GM19467 (cell line): ENCODE data around the gene RFLNA.

Experiments
- ATAC-seq: cut with Tn5 transposase; IDR thresholded peaks from one replicate; pipeline ENCODE4 v1.9.1; 2021; ENCODE audit warnings: mild to moderate bottlenecking, moderate library complexity; ENCODE audit not compliant: unreplicated experiment

RFLNA gene

GRCh38 chr12:124335426-124336183 is 40.7 kb downstream of the RFLNA start:
- ATAC-seq = no peak

DNA sequence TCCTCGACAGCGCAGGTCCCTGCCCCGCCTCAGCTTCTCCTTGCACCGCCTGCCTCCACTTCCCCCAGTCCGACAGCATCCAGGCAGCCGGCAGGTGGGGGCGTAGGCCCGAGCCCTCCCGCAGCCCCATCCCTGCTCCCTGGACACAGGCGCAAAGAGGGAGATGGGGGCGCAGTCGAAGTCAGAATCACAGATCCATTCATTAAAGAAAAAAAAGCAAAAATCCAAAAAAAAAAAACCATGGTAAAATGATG is 41.2 kb downstream of the RFLNA start:
- ATAC-seq = no peak

GRCh38 chr12:124336742-124337520 is 42.0 kb downstream of the RFLNA start:
- ATAC-seq = no peak

DNA sequence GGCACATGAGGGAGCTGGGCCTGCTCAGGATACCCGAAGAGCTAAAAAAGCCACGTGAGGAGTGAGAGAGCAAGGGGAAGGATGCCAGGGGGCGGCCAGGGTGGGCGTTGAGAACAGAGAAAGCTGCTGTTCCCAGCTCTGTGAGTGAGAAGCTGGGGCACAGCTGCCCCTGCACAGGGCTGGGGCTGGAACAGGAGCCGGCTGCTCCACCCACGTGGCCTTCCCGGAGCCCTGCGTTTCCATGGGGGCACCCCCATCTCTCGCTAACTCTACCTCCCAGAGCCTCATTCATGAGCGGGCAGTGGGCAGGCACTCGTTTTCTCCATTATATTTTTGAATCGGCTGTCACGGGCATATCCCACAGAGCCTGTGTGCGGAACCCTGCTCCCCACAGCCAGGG is 42.7 kb downstream of the RFLNA start:
- no peak for ATAC-seq

DNA sequence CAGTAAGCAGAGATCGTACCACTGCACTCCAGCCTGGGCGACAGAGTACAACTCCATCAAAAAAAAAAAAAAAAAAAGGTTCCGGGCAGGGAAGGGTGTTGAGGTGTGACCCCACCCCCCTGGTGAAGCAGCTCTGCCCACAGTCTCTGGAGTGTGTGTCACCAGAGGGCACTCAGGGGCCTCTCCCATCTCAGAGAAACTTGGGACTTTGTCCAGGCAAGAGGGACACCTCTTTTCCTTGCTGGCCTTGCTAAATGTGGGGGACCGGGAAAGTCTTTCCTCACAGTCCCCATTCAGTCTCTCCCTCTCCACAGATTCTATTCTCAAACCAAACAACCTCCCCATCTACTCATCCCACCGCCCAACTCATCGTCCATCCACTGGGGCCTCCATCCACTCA is 43.6 kb downstream of the RFLNA start:
- no peak for ATAC-seq

GRCh38 chr12:124338876-124339603 is 44.1 kb downstream of the RFLNA start:
- ATAC-seq = no peak

GRCh38 chr12:124340080-124340900 is 45.4 kb downstream of the RFLNA start:
- no peak for ATAC-seq

DNA sequence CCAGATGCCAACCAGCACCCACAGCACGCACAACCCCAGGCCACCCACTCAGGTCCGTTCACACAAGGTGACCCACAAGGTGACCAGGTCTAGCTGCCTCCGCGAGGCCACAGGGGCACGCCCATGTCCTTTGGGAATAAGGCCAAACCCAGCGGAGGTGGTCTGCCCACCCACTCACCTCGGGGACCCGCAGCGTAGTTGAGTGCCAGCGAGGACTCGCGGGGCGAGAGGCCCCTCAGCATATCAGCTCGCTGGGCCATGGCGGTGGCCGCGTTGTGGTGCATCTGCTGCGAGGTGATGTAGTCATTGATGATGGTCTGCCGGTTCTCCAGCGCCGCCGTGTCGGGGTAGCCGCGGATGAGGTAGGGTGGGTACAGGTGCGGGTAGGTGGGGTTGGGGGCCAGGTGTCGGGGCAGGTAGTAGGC is 46.8 kb downstream of the RFLNA start:
- no peak for ATAC-seq

DNA sequence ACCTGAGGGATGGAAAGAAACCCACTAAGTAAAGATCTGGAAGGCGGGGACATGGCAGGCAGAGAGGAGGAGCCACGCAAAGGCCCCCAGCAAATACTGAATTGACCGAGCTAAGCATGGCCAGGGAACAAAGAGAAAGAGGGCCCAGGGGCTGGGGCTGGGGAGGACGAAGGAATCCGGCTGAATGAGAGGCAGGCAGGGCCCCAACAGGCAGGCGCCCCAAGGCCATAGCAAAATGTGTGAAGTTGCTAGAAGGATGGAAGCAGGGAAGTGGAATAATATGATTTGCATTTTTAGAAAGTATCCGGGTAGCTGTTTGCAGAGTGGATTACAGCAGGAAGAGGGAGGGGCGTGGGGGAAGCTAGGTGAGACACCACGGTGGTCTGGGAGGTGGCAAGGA is 49.1 kb downstream of the RFLNA start:
- ATAC-seq = no peak

GRCh38 chr12:124344526-124344925 is 49.6 kb downstream of the RFLNA start:
- no peak for ATAC-seq

DNA sequence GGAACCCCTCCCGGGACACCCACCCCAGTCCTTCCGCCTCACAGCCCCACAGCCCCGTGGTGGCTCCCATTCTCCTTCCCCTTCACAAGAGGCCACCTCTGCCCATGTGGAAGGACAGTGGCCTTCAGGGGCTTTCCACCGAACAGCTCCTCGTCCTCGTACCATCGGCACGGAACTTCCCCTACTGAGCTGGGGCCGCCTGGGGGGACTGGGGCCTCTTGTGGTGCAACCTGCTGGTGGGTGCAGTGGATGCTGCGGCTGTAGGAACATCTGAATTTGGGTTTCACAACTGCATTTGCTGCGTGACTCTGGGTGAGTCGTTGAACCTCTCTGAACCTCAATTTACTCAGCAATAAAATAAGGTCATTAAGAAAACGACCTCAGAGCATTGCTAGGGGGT is 50.9 kb downstream of the RFLNA start:
- ATAC-seq = no peak

GRCh38 chr12:124346425-124347168 is 51.7 kb downstream of the RFLNA start:
- no peak for ATAC-seq

GRCh38 chr12:124347335-124347734 is 52.4 kb downstream of the RFLNA start:
- ATAC-seq = no peak

DNA sequence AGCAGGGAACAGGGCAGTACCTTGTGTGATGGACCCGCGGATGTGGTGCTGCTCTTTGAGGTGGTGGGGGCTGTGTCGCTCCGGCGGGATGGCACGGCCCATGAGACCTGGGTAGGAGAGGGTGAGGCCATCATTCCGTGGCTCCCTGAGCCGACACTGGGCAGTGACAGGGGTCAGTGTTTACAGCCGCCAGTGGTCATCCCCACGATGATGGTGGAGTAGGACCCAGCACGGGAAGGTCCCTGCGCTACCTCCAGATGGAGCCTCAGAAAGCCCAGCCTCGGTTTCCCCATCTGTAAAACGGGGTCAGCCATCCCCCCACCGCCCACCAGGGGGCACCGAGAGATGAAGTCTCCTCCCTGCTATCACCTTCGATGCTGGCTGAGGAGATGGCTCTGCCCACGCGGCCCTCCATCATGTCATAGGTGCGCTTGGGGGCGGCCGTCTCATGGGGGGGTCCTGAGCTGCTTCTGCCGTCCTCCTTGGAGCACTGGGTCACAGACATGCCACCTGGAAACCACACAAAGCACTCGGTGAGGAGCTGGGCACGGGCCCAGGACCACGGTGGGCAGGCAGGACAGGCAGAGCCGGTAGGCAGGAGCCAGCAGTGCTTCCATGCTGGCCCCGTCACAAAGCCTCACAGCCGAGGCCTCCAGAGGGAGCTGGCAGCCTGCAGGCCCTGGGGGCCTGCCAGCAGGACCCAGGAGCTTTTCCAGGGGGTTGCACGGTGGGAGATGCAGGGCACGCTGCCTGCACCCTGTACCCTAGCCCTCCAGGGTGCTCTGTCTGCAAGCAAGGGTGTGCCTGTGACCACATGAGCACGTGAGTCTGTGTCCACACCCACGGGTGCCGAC is 53.1 kb downstream of the RFLNA start:
- no peak for ATAC-seq

- no peak for ATAC-seq
Observed at GRCh38 chr12:124348659-124349380, 53.9 kb downstream of the RFLNA start.

- no peak for ATAC-seq
Observed at GRCh38 chr12:124350491-124350890, 55.6 kb downstream of the RFLNA start.

DNA sequence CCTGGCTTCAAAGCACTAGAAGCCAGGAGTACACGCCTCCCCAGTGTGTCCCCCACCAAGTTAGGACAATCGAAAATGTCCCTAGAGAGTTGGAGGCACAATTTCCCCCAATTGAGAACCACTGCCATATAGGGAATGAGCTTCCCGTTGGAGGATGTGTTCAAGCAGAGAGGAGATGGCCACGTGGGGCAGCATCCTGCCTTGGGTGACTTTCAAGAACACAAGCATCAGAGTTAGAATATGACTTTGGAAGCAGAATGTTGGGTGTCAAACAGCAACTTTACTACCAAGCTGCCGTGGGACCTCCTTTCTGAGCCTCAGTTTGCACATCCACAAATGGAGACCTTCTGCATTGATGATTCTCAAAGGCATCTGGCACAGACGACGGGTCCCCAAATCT is 56.5 kb downstream of the RFLNA start:
- ATAC-seq = no peak

DNA sequence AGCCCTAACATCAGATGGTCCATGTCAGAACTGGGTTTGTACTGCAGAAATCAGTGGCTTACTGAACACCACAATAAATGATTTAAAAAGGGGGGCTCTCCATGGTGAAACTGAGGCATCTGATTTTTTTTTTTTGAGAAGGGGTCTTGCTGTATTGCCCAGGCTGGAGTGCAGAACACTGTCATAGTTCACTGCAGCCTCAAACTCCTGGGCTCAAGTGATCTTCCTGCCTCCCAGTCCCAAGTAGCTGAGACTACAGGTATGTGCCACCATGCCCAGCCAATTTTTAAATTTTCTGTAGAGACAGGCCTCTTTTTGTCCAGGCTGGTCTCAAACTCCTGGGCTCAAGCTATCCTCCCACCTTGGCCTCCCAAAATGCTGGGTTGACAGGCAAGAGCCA is 57.4 kb downstream of the RFLNA start:
- no peak for ATAC-seq

DNA sequence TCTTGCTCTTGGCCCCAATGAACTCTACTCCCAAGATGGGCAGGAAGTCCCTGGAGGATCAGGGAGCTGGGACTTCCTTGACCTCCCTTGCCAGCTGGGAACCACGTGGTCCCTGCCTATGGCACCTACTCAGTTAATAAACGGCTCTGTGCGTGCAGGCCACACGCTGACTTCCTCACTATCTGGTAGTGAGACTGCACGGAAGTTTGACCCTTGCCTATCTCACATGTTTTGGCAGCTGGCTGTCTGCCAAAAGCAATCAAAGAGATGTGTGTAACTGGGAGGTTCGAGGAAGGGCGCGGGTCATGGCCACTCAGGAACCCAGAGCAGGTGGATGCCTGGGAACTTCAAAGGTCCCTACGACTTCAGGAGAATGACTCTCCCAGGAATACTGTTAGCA is 57.9 kb downstream of the RFLNA start:
- no peak for ATAC-seq
